CD8-positive, alpha-beta memory T cell (primary cell): ENCODE results near the gene CHORDC1. TPM values are rescaled to one million over a fixed set of nuclear protein-coding genes. Genes with fewer than 3 reads are reported as not detected.

Source experiments
- CTCF ChIA-PET: fragments of 350-600 bp; sonication (Branson Sonifier 250); formaldehyde crosslinking; loops from one replicate; lab custom pipeline; 2021; ENCODE audit warnings: antibody characterized with exemption; lab: Charles Lee
- POLR2A ChIA-PET: fragments of 350-600 bp; sonication (Branson Sonifier 250); formaldehyde crosslinking; loops from one replicate; lab custom pipeline; 2021; ENCODE audit warnings: antibody characterized with exemption; lab: Charles Lee
- DNase-seq, 5 donors: peaks; one replicate each; pipeline versions ENCODE4 v3.0.0 to v3.0.0-alpha.2; 2020 to 2022; ENCODE audit warnings: mixed read lengths in 1 of 5
- H3K27ac ChIP-seq: one replicate; pipeline ENCODE4 v1.7.0; 2013; ENCODE audit warnings: low read depth, mild to moderate bottlenecking, low read length, moderate library complexity
- H3K27me3 ChIP-seq: 2 replicates; pipeline ENCODE4 v1.7.0; 2013; ENCODE audit warnings: low read length, mild to moderate bottlenecking; ENCODE audit not compliant: insufficient read depth, poor library complexity, severe bottlenecking
- H3K36me3 ChIP-seq: 2 replicates; pipeline ENCODE4 v1.7.0; 2013; ENCODE audit warnings: mild to moderate bottlenecking, low read length, moderate library complexity; ENCODE audit not compliant: insufficient read depth
- H3K4me1 ChIP-seq: 2 replicates; pipeline ENCODE4 v1.7.0; 2013; ENCODE audit warnings: mild to moderate bottlenecking, low read length, moderate library complexity; ENCODE audit not compliant: insufficient read depth
- H3K4me3 ChIP-seq: 2 replicates; pipeline ENCODE4 v1.7.0; 2013; ENCODE audit warnings: mild to moderate bottlenecking, low read length
- H3K9me3 ChIP-seq: 2 replicates; pipeline ENCODE4 v1.7.0; 2013; ENCODE audit warnings: mild to moderate bottlenecking, low read length
- H3K27ac Mint-ChIP-seq, 8 donors: one replicate each; pipeline ENCODE4 v1.8.0; 2020 to 2021; ENCODE audit warnings: mixed read lengths in 8 of 8, mild to moderate bottlenecking in 6 of 8, inconsistent platforms in 3 of 8, moderate library complexity in 3 of 8
- H3K27me3 Mint-ChIP-seq, 2 donors: one replicate each; pipeline ENCODE4 v1.8.0; 2020 to 2021; ENCODE audit warnings: mixed read lengths in 2 of 2, mild to moderate bottlenecking in 1 of 2, moderate library complexity in 1 of 2
- H3K36me3 Mint-ChIP-seq, 3 donors: one replicate each; pipeline ENCODE4 v1.8.0; 2020 to 2021; ENCODE audit warnings: mixed read lengths in 3 of 3, inconsistent platforms in 1 of 3, mild to moderate bottlenecking in 1 of 3
- H3K4me1 Mint-ChIP-seq, 3 donors: one replicate each; pipeline ENCODE4 v1.8.0; 2020 to 2021; ENCODE audit warnings: mixed read lengths in 3 of 3, inconsistent platforms in 1 of 3, mild to moderate bottlenecking in 1 of 3
- H3K4me3 Mint-ChIP-seq, 7 donors: one replicate each; pipeline ENCODE4 v1.8.0; 2020 to 2021; ENCODE audit warnings: mixed read lengths in 7 of 7, mild to moderate bottlenecking in 6 of 7, moderate library complexity in 4 of 7, inconsistent platforms in 2 of 7
- H3K9me3 Mint-ChIP-seq, 5 donors: one replicate each; pipeline ENCODE4 v1.8.0; 2020 to 2022; ENCODE audit warnings: mixed read lengths in 5 of 5, mild to moderate bottlenecking in 3 of 5, moderate library complexity in 2 of 5, inconsistent platforms in 1 of 5
- polyA plus RNA-seq: library from polyadenylated mRNA; unstranded; fragments of 300-500 nt; fragmentation: Illumina TruSeq; gene quantifications from one replicate; pipeline ENCODE4 v1.2.3, GENCODE V29; 2021
- total RNA-seq, 2 experiments: library from RNA; stranded (reverse); gene quantifications; one replicate each; pipeline ENCODE4 v1.2.3, GENCODE V29; 2021

Gene CHORDC1
- total RNA-seq (100 to 1,000 TPM; 115 to 121 TPM), polyA plus RNA-seq (31.9 TPM)

DNA sequence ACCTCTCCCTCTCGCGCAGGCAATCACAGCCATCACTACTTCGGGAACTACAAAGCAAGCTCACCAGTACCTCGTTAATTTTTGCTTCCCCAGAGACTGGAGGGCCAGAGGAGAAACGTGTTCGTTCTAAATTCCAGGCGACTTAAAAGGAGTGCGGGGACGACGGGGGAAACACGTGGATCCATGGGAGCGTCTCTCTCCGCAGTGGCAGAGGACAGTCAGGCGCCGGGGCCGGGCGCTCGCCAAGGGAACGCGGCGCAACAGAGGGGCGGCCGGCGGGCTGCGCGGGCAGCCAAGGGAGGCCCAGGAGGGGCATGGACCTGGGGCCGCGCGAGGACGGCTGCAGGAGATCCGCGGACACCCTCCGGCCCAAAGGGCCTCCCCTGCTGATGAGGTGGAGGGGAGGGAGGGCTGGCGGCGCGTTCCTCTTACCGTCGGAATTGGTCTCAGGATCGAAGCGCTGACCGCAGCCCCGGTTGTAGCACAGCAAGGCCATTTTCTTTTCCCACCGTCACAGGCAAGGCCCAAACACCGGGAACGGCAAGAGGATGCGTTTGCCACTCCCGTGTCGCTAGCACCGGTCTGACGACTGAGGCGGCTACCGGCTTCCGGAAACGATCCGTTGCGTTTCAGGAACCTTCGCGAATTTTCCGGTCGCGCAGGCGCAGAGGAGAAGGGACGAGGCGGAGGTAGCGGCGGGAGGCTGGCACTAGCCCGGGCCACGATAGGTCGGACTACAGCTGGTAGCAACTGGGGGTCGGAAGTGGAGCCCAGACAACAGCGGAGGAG lies at the start of gene CHORDC1:
Gene CHORDC1, minus strand, starts transcription at position 591 of the 789 bp plus-strand sequence. Its CDS starts 95 bp downstream, at position 496.
- peak within 1 kb of the TSS; percentile 86 for H3K27ac ChIP-seq
- DNase-seq = peak; percentile 88 to 92 (median 89)
- peak within 1 kb of the TSS; percentile 85 for H3K4me3 ChIP-seq
- peak within 1 kb of the TSS; percentile 81 to 99 (median 97) for H3K27ac Mint-ChIP-seq
- no peaks in the 10 kb centered on the region for H3K9me3 Mint-ChIP-seq
- no peaks in the 10 kb centered on the region for H3K27me3 ChIP-seq
- H3K27me3 Mint-ChIP-seq = peaks cover 0 to 1% of the 10 kb centered on the region in 2 donors
- no peaks in the 10 kb centered on the region for H3K9me3 ChIP-seq
- peaks cover 0 to 17% (median 1%) of the 10 kb centered on the region in 3 donors for H3K36me3 Mint-ChIP-seq
- peak within 1 kb of the TSS; percentile 93 to 99 (median 99) for H3K4me3 Mint-ChIP-seq
- no peaks in the 10 kb centered on the region for H3K36me3 ChIP-seq
- ChIA-PET POLR2A (no interaction called here), CTCF (interaction anchor here (0.9 kb wide), 1 partner anchor 10 kb away, joined by 3 read pairs; no protein-coding TSS in a partner anchor)
- H3K4me1 ChIP-seq = peaks cover 40% of the 10 kb centered on the region
- H3K4me1 Mint-ChIP-seq = peaks cover 57 to 69% (median 62%) of the 10 kb centered on the region in 3 donors

DNA sequence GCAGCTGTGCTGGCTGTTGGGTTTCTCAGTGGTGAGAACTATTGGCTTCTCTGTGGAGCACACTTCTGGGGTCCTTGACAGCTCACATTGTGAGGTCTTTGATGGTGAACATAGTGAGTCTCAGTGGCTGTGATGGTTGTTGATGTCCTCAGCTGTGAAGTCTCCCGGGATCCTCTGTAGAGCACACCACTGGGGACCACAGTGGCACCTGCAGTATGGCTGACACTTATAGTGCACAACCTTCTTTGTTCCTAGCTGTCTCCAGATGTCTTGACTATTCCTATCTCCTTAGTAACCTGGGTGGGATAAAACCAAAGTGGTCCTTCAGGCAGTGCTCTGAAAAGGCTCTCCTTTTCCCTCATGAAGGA lies 34.3 kb upstream of the CHORDC1 start:
- Histone ChIP-seq H3K4me1 (no peaks in the 10 kb centered on the region), H3K4me3 (no peak overlapping the region), H3K27ac (no peak overlapping the region), H3K27me3 (no peaks in the 10 kb centered on the region), H3K9me3 (no peaks in the 10 kb centered on the region), H3K36me3 (no peaks in the 10 kb centered on the region)
- Mint-ChIP-seq H3K27me3 (peaks cover 8 to 17% of the 10 kb centered on the region in 2 donors), H3K4me1 (peaks cover 0 to 6% (median 4%) of the 10 kb centered on the region in 3 donors), H3K9me3 (no peaks in the 10 kb centered on the region), H3K27ac (no peak overlapping the region), H3K36me3 (no peaks in the 10 kb centered on the region), H3K4me3 (no peak overlapping the region)
- ChIA-PET CTCF (no interaction called here), POLR2A (no interaction called here)
- DNase-seq = no peak

DNA sequence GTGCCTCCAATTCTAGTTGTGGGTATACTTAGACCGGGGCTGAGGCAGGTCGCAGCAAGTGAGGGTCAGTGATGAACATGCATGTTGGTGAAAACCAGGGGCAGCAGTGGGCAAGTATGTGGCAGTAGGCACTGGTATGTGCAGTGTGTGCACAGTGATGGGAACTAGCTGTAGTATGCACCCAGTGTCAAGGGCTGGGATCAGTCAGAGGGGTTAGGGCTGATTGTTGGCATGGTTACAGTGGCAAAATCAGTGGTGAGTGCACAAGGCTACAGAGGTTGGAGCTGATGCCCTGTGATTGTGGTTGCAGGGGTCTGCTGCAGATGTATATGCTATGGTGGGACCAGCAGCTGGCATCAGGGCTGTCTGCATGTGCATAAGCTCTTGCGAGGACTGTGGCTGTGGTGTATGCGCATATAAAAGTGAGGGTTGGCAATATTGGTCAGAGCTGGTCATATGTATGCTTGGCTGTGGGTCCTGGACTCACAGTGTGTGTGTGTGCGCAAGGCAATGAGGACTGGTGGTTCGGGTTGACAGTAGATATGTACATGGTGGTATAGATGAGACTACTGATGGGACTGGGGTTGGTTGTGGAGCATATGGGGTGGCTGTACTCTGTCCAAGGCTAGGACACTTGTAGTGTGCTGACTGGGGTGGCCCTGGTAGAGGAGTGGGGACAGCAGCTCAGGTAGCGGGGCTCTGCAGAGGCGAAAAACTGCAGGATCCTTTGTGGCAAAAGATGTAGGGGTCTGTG lies 33.7 kb upstream of the CHORDC1 start:
- Histone ChIP-seq H3K36me3 (no peaks in the 10 kb centered on the region), H3K9me3 (no peaks in the 10 kb centered on the region), H3K4me3 (no peak overlapping the region), H3K27me3 (no peaks in the 10 kb centered on the region), H3K27ac (no peak overlapping the region), H3K4me1 (no peaks in the 10 kb centered on the region)
- ChIA-PET CTCF (no interaction called here), POLR2A (no interaction called here)
- Mint-ChIP-seq H3K9me3 (no peaks in the 10 kb centered on the region), H3K36me3 (no peaks in the 10 kb centered on the region), H3K4me1 (peaks cover 0 to 12% (median 8%) of the 10 kb centered on the region in 3 donors), H3K27ac (peak overlapping the region in 1 of 8 donors; percentile 2), H3K27me3 (peaks cover 8 to 17% of the 10 kb centered on the region in 2 donors), H3K4me3 (no peak overlapping the region)
- DNase-seq = no peak

DNA sequence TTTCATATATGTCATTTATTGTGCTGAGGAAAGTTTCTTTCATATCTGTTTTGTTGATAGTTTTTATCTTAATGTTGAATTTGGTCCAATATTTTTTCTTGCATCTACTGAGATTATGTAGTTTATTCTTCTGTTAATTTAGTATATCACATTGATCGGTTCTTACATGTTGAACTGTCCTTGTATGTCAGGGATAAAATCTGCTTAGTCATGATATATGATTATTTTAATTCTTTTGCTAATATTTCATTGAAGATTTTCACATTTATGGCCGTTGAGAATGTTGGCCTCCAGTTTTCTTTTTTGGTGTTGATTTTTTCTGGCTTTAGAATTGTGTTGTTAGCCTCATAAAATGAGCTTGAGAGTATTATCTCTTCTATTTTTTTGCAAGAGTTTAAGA lies 31.2 kb upstream of the CHORDC1 start:
- no peak overlapping the region for H3K27ac ChIP-seq
- no peaks in the 10 kb centered on the region for H3K9me3 Mint-ChIP-seq
- H3K4me3 ChIP-seq = no peak overlapping the region
- DNase-seq = no peak
- H3K36me3 Mint-ChIP-seq = no peaks in the 10 kb centered on the region
- no peaks in the 10 kb centered on the region for H3K27me3 ChIP-seq
- no peak overlapping the region for H3K27ac Mint-ChIP-seq
- H3K27me3 Mint-ChIP-seq = peaks cover 10 to 17% of the 10 kb centered on the region in 2 donors
- no peaks in the 10 kb centered on the region for H3K36me3 ChIP-seq
- peaks cover 7 to 21% (median 15%) of the 10 kb centered on the region in 3 donors for H3K4me1 Mint-ChIP-seq
- no peaks in the 10 kb centered on the region for H3K9me3 ChIP-seq
- ChIA-PET CTCF (no interaction called here), POLR2A (no interaction called here)
- no peaks in the 10 kb centered on the region for H3K4me1 ChIP-seq
- no peak overlapping the region for H3K4me3 Mint-ChIP-seq

DNA sequence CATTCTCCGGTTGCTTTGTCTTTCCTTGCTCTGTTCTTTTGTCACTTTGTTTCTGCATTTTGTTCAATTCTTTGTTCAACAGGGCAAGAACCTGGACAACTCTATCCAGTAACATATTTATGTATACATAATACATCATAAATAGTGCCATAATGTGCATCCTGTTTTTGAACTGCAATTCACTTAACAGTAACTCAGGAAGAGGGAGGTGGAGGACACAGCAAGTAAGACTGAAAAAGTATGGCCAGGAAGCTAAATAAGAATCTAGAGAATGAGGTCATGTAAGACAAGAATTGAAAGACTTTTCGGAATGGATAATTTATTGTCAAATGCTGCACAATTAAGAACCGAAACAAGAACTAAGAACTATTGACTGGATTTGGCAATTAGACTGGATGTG lies 29.2 kb upstream of the CHORDC1 start:
- Histone ChIP-seq H3K27ac (no peak overlapping the region), H3K27me3 (no peaks in the 10 kb centered on the region), H3K9me3 (no peaks in the 10 kb centered on the region), H3K4me1 (no peaks in the 10 kb centered on the region), H3K36me3 (no peaks in the 10 kb centered on the region), H3K4me3 (no peak overlapping the region)
- ChIA-PET CTCF (no interaction called here), POLR2A (no interaction called here)
- peaks cover 7 to 21% (median 15%) of the 10 kb centered on the region in 3 donors for H3K4me1 Mint-ChIP-seq
- DNase-seq = no peak
- H3K27me3 Mint-ChIP-seq = peaks cover 6 to 16% of the 10 kb centered on the region in 2 donors
- no peak overlapping the region for H3K27ac Mint-ChIP-seq
- no peaks in the 10 kb centered on the region for H3K9me3 Mint-ChIP-seq
- no peak overlapping the region for H3K4me3 Mint-ChIP-seq
- H3K36me3 Mint-ChIP-seq = no peaks in the 10 kb centered on the region

DNA sequence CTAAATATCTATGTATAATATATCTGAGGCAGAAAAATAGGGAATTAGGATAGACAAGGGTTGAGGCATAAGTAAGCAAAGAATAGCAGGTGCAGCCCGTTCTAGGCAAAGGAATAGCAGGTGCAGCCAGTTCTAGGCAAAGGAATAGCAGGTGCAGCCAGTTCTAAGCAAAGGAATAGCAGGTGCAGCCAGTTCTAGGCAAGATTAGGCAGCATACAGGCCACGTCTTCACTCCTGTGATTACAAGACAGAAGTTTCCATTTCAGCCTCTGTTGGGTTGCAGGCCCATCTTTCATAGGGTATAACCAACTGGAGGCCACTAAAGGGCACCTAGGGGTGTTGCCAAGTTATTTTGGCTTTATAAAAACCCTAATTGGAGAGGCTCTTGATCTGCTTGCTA lies 28.8 kb upstream of the CHORDC1 start:
- Mint-ChIP-seq H3K9me3 (no peaks in the 10 kb centered on the region), H3K27me3 (peaks cover 5 to 11% of the 10 kb centered on the region in 2 donors), H3K4me3 (peak overlapping the region in 3 of 7 donors; percentile 12 to 76 (median 17)), H3K4me1 (peaks cover 7 to 21% (median 15%) of the 10 kb centered on the region in 3 donors), H3K27ac (no peak overlapping the region), H3K36me3 (no peaks in the 10 kb centered on the region)
- ChIA-PET CTCF (no interaction called here), POLR2A (no interaction called here)
- no peaks in the 10 kb centered on the region for H3K4me1 ChIP-seq
- H3K36me3 ChIP-seq = no peaks in the 10 kb centered on the region
- H3K27me3 ChIP-seq = no peaks in the 10 kb centered on the region
- H3K27ac ChIP-seq = no peak overlapping the region
- no peaks in the 10 kb centered on the region for H3K9me3 ChIP-seq
- DNase-seq = no peak
- no peak overlapping the region for H3K4me3 ChIP-seq

DNA sequence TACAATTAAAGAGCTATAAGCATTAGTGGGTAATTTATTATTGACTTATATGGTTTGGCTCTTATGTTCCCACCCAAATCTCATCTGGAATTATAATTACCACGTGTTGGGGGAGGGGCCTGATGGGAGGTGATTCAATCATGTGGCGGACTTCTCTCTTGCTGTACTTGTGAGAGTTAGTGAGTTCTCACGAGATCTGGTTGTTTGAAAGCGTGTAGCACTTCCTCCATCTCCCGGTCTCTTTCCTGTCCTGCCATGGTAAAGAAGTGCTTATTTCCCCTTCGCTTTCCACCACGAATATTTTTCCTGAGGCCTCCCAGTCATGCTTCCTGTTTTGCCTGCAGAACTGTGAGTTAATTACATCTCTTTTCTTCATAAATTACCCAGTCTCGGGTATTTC lies 28.1 kb upstream of the CHORDC1 start:
- Histone ChIP-seq H3K27me3 (no peaks in the 10 kb centered on the region), H3K9me3 (no peaks in the 10 kb centered on the region), H3K4me1 (no peaks in the 10 kb centered on the region), H3K27ac (no peak overlapping the region), H3K4me3 (no peak overlapping the region), H3K36me3 (no peaks in the 10 kb centered on the region)
- ChIA-PET POLR2A (no interaction called here), CTCF (no interaction called here)
- H3K4me1 Mint-ChIP-seq = peaks cover 10 to 21% (median 16%) of the 10 kb centered on the region in 3 donors
- H3K36me3 Mint-ChIP-seq = no peaks in the 10 kb centered on the region
- H3K4me3 Mint-ChIP-seq = peak overlapping the region; percentile 29 to 79 (median 66)
- DNase-seq = no peak
- no peaks in the 10 kb centered on the region for H3K9me3 Mint-ChIP-seq
- H3K27me3 Mint-ChIP-seq = peaks cover 5 to 8% of the 10 kb centered on the region in 2 donors
- peak overlapping the region in 1 of 8 donors; percentile 66 for H3K27ac Mint-ChIP-seq

DNA sequence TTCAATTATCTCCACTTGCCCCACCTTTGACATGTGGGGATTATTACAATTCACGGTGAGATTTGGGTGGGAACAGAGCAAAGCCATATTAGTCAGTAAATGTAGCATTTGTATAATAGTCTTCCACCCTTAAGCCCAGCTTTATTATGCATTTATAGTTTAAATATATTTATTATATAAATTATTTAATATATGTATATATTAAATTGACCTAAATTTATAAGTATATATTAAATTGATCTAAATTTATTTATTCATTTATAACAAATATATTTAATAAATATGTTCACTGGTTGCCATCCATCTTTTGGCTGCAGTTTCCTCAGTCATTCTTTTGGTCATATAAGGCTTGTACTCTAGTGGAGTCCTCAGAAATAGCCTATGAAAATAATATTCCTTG lies 23.6 kb upstream of the CHORDC1 start:
- Histone ChIP-seq H3K4me3 (no peak overlapping the region), H3K9me3 (no peaks in the 10 kb centered on the region), H3K27ac (no peak overlapping the region), H3K27me3 (no peaks in the 10 kb centered on the region), H3K36me3 (no peaks in the 10 kb centered on the region), H3K4me1 (no peaks in the 10 kb centered on the region)
- DNase-seq = no peak
- H3K27me3 Mint-ChIP-seq = peaks cover 9 to 40% of the 10 kb centered on the region in 2 donors
- no peaks in the 10 kb centered on the region for H3K9me3 Mint-ChIP-seq
- no peaks in the 10 kb centered on the region for H3K36me3 Mint-ChIP-seq
- H3K4me1 Mint-ChIP-seq = peaks cover 8 to 13% (median 11%) of the 10 kb centered on the region in 3 donors
- POLR2A ChIA-PET = no interaction called here
- CTCF ChIA-PET = no interaction called here
- no peak overlapping the region for H3K4me3 Mint-ChIP-seq
- H3K27ac Mint-ChIP-seq = no peak overlapping the region
